Skin of body (tissue), 1 donor: ENCODE measurements around the gene USP3. TPM values are rescaled to one million over a fixed set of nuclear protein-coding genes. Genes with fewer than 3 reads are reported as not detected.

Source experiments
- total RNA-seq: library from RNA; depleted of rRNA; stranded (reverse); fragments of >200 nt; gene quantifications from one replicate; pipeline ENCODE4 v1.2.3, GENCODE V29; 2014

The USP3 gene
- total RNA-seq, 1 donor from 2014 or later: 59.3 TPM

Other genes with a start within 250 kb of the USP3 start
- 13.3 TPM for gene APH1B, start 227.0 kb upstream of the USP3 start, total RNA-seq
- gene CA12, start 122.7 kb upstream of the USP3 start, total RNA-seq: 4.3 TPM
- 1.9 TPM for gene FBXL22, start 92.8 kb downstream of the USP3 start, total RNA-seq